Head of caudate nucleus (tissue), 42 donors: ENCODE data around the gene USP3.
A peak's percentile ranks its signal among the peaks of the same experiment; 100 is the strongest.

Experiments
- DNase-seq, 42 donors: peaks; one replicate each; pipeline versions ENCODE4 v3.0.0 to v3.0.0-alpha.2; 2020 to 2021; ENCODE audit warnings: mixed read lengths in 7 of 42
- intact Hi-C: fragments of 100-400 bp; cut with DNase I; formaldehyde crosslinking; loops from one replicate; pipeline ENCODE4 v1.15.0; 2022

The USP3 gene

GRCh38 chr15:63504247-63504978 lies at the start of gene USP3:
USP3 (plus strand) TSS chr15:63504593; CDS start chr15:63504740, 147 bp downstream.
- intact Hi-C loops, result loop anchor here (2.0 to 5.0 kb wide), 2 partner anchors 42 to 96 kb away; no protein-coding TSS in a partner anchor
- peak; percentile 84 to 97 (median 93) for DNase-seq

GRCh38 chr15:63456258-63456657 lies 48.1 kb upstream of the USP3 start:
- intact Hi-C loops, result no loop called here
- DNase-seq, result peak in 4 of 42 donors; percentile 21 to 54 (median 38)

- intact Hi-C loops, result no loop called here
- DNase-seq, result no peak
These were observed 47.0 kb upstream of the USP3 start for GRCh38 chr15:63457379-63457778.

- intact Hi-C loops, result no loop called here
- DNase-seq, result no peak
These were observed 46.4 kb upstream of the USP3 start for GRCh38 chr15:63458026-63458425.

- no peak for DNase-seq
- intact Hi-C loops, result no loop called here
These were observed 45.5 kb upstream of the USP3 start for GRCh38 chr15:63458794-63459395.

GRCh38 chr15:63460210-63461155 lies 43.9 kb upstream of the USP3 start:
- no peak for DNase-seq
- intact Hi-C loops, result loop anchor here (5.0 kb wide), 1 partner anchor 42 kb away; the partner anchor contains the start of gene USP3

GRCh38 chr15:63461230-63461985 lies 43.0 kb upstream of the USP3 start:
- intact Hi-C loops, result loop anchor here (5.0 kb wide), 1 partner anchor 41 kb away; the partner anchor contains the start of gene USP3
- DNase-seq, result peak; percentile 30 to 87 (median 67)

- intact Hi-C loops, result loop anchor here (5.0 kb wide), 1 partner anchor 40 kb away; the partner anchor contains the start of gene USP3
- no peak for DNase-seq
These were observed 42.3 kb upstream of the USP3 start for GRCh38 chr15:63462088-63462487.

- DNase-seq, result peak in 14 of 42 donors; percentile 22 to 73 (median 40)
- intact Hi-C loops, result loop anchor here (5.0 kb wide), 1 partner anchor 39 kb away; the partner anchor contains the start of gene USP3
These were observed 41.4 kb upstream of the USP3 start for GRCh38 chr15:63463036-63463435.

GRCh38 chr15:63463793-63464192 lies 40.6 kb upstream of the USP3 start:
- intact Hi-C loops, result loop anchor here (5.0 kb wide), 1 partner anchor 39 kb away; the partner anchor contains the start of gene USP3
- peak in 1 of 42 donors; percentile 21 for DNase-seq

GRCh38 chr15:63465104-63465503 lies 39.3 kb upstream of the USP3 start:
- no peak for DNase-seq
- intact Hi-C loops, result no loop called here

GRCh38 chr15:63466378-63467192 lies 37.8 kb upstream of the USP3 start:
- DNase-seq, result peak in 20 of 42 donors; percentile 17 to 79 (median 59)
- intact Hi-C loops, result no loop called here

GRCh38 chr15:63469190-63469589 lies 35.2 kb upstream of the USP3 start:
- no peak for DNase-seq
- intact Hi-C loops, result no loop called here

GRCh38 chr15:63469984-63470383 lies 34.4 kb upstream of the USP3 start:
- intact Hi-C loops, result no loop called here
- DNase-seq, result no peak

GRCh38 chr15:63473007-63473748 lies 31.2 kb upstream of the USP3 start:
- DNase-seq, result no peak
- intact Hi-C loops, result no loop called here

GRCh38 chr15:63473749-63473998 lies 30.7 kb upstream of the USP3 start:
- intact Hi-C loops, result no loop called here
- no peak for DNase-seq
